Measurements from ENCODE around the gene CDK14. TPM values are rescaled to one million over a fixed set of nuclear protein-coding genes. Genes with fewer than 3 reads are reported as not detected.

Gene CDK14
- total RNA-seq, 1 experiment from 2014 or later, result 39.1 TPM

GRCh38 chr7:90856351-90857070 is 260.4 kb downstream of the CDK14 start:
- TF ChIP-seq EZH2 (IDR thresholded peaks at IDR 0.05; ENCODE audit: low read depth) (no peak), CTCF (conservative IDR thresholded peaks at IDR 0.05) (no peak)
- Histone ChIP-seq H3K9me3 (ENCODE audit: insufficient read depth, low read depth) (no peaks in the 10 kb centered on the region), H3K4me1 (replicated peaks; ENCODE audit: insufficient read depth) (no peaks in the 10 kb centered on the region), H3K36me3 (ENCODE audit: low read depth) (no peaks in the 10 kb centered on the region), H3K79me2 (ENCODE audit: low read depth) (no peaks in the 10 kb centered on the region), H3K4me2 (no peak overlapping the region), H3F3A (ENCODE audit: insufficient read depth, low read depth) (no peaks in the 10 kb centered on the region), H4K20me1 (ENCODE audit: insufficient read depth) (no peaks in the 10 kb centered on the region), H3K4me3 (no peak overlapping the region), H3K27me3 (ENCODE audit: insufficient read depth, low read depth) (no peaks in the 10 kb centered on the region), H3K9me2 (ENCODE audit: insufficient read depth) (no peaks in the 10 kb centered on the region), H2AFZ (no peak overlapping the region), H3K27ac (no peak overlapping the region)
- intact Hi-C loops (cut with micrococcal nuclease; ENCODE audit: unreplicated experiment), result no loop called here
- BruUV-seq (replicated peaks), result no TSS peak
- ChIA-PET POLR2A (ENCODE audit: unreplicated experiment) (no interaction called here), CTCF (no interaction called here)
- DNase-seq, result no peak

DNA sequence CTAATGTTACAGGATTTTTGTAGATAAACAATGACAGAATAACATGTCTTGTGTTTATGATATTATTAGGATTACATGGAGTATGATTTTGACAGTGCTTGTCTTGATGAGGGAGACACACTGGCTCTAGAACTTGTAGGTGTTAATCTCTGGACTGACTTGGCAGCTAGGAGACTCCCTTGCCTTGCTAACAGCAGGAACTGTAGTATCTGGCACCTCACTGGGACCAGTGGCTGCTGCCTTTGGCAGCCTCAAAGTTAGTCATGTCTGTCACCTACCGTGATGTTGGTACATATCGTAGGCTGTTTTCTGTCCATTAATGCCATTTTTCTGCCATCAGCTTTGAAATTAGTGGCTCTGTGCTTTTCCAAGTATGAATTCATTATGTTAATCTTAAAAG is 261.5 kb downstream of the CDK14 start:
- Histone ChIP-seq H3K4me2 (no peak overlapping the region), H3K36me3 (ENCODE audit: low read depth) (no peaks in the 10 kb centered on the region), H3K4me1 (replicated peaks; ENCODE audit: insufficient read depth) (no peaks in the 10 kb centered on the region), H2AFZ (no peak overlapping the region), H3K27me3 (ENCODE audit: insufficient read depth, low read depth) (no peaks in the 10 kb centered on the region), H3K4me3 (no peak overlapping the region), H3K9me2 (ENCODE audit: insufficient read depth) (no peaks in the 10 kb centered on the region), H3F3A (ENCODE audit: insufficient read depth, low read depth) (no peaks in the 10 kb centered on the region), H4K20me1 (ENCODE audit: insufficient read depth) (no peaks in the 10 kb centered on the region), H3K27ac (no peak overlapping the region), H3K9me3 (ENCODE audit: insufficient read depth, low read depth) (no peaks in the 10 kb centered on the region), H3K79me2 (ENCODE audit: low read depth) (no peaks in the 10 kb centered on the region)
- POLR2A ChIA-PET (ENCODE audit: unreplicated experiment), result no interaction called here
- no TSS peak for BruUV-seq (replicated peaks)
- DNase-seq, result no peak
- CTCF ChIA-PET, result interaction anchor here (0.7 kb wide), 1 partner anchor 12 kb away, joined by 3 read pairs; no protein-coding TSS in a partner anchor
- intact Hi-C loops (cut with micrococcal nuclease; ENCODE audit: unreplicated experiment), result no loop called here
- TF ChIP-seq CTCF (conservative IDR thresholded peaks at IDR 0.05), result no peak
- TF ChIP-seq EZH2 (IDR thresholded peaks at IDR 0.05; ENCODE audit: low read depth), result no peak

DNA sequence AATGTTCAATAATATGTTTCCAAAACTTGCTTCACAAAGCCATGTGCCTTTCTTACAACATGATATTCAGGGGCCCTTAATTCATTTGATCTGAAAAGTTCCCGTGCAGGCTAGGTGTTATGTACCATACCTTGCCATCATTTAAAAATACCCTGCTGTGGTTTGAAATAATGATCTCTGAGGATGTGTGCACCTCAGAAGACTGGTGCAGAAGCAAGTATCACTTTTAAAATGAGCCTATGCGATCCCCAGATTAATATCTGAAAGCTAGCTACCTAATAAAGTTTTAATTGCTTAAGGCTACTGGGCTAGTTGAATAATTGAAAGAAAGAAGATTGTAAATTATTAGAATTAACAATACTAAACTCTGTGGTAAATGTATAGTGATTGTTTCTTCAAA is 262.4 kb downstream of the CDK14 start:
- H2AFZ ChIP-seq, result no peak overlapping the region
- no peaks in the 10 kb centered on the region for H3F3A ChIP-seq (ENCODE audit: insufficient read depth, low read depth)
- H3K79me2 ChIP-seq (ENCODE audit: low read depth), result no peaks in the 10 kb centered on the region
- H3K4me2 ChIP-seq, result no peak overlapping the region
- H3K27ac ChIP-seq, result no peak overlapping the region
- ChIA-PET POLR2A (ENCODE audit: unreplicated experiment) (no interaction called here), CTCF (no interaction called here)
- no peak for DNase-seq
- intact Hi-C loops (cut with micrococcal nuclease; ENCODE audit: unreplicated experiment), result no loop called here
- H3K4me1 ChIP-seq (replicated peaks; ENCODE audit: insufficient read depth), result no peaks in the 10 kb centered on the region
- no peaks in the 10 kb centered on the region for H3K9me2 ChIP-seq (ENCODE audit: insufficient read depth)
- H3K36me3 ChIP-seq (ENCODE audit: low read depth), result no peaks in the 10 kb centered on the region
- H3K27me3 ChIP-seq (ENCODE audit: insufficient read depth, low read depth), result no peaks in the 10 kb centered on the region
- no TSS peak for BruUV-seq (replicated peaks)
- no peak for TF ChIP-seq EZH2 (IDR thresholded peaks at IDR 0.05; ENCODE audit: low read depth)
- TF ChIP-seq CTCF (conservative IDR thresholded peaks at IDR 0.05), result no peak
- no peaks in the 10 kb centered on the region for H4K20me1 ChIP-seq (ENCODE audit: insufficient read depth)
- no peaks in the 10 kb centered on the region for H3K9me3 ChIP-seq (ENCODE audit: insufficient read depth, low read depth)
- no peak overlapping the region for H3K4me3 ChIP-seq
